IMR-90 (cell line): ENCODE measurements around the gene IL6ST.

Source experiments
- CTCF ChIP-seq: conservative IDR thresholded peaks from 2 replicates; pipeline ENCODE4 v1.5.1; 2012; ENCODE audit warnings: mild to moderate bottlenecking, low read depth, low read length, improper control_type of control experiment
- FOS ChIP-seq: fragments of 150-350 bp; IDR thresholded peaks from 2 replicates; pipeline ENCODE4 v1.6.1; 2016; ENCODE audit warnings: low read depth, low read length
- POLR2A ChIP-seq: IDR thresholded peaks from 2 replicates; pipeline ENCODE4 v1.6.1; 2012; ENCODE audit warnings: mild to moderate bottlenecking, low read depth, low read length
- RAD21 ChIP-seq: IDR thresholded peaks from 2 replicates; pipeline ENCODE4 v1.6.1; 2012; ENCODE audit warnings: low read length, improper control_type of control experiment

GRCh38 chr5:56023296-56023695 lies 28.5 kb upstream of the IL6ST start:
- TF ChIP-seq CTCF (no peak), FOS (no peak), RAD21 (no peak), POLR2A (no peak)
